GM12874 (cell line): ENCODE measurements around the gene NAALADL2.

Source experiments
- CTCF ChIP-seq: IDR thresholded peaks from 2 replicates; pipeline ENCODE4 v1.5.1; 2011; ENCODE audit warnings: low read depth, mild to moderate bottlenecking, control low read depth, low read length, moderate library complexity; ENCODE audit not compliant: insufficient read depth

The NAALADL2 gene

GRCh38 chr3:175274474-175275218 is 415.5 kb downstream of the NAALADL2 start:
- TF ChIP-seq CTCF = no peak

- no peak for TF ChIP-seq CTCF
Measured at GRCh38 chr3:175278680-175279079, 419.5 kb downstream of the NAALADL2 start.

GRCh38 chr3:175279457-175279856 is 420.3 kb downstream of the NAALADL2 start:
- TF ChIP-seq CTCF = no peak

GRCh38 chr3:175279911-175280310 is 420.8 kb downstream of the NAALADL2 start:
- TF ChIP-seq CTCF = no peak

- no peak for TF ChIP-seq CTCF
Measured at GRCh38 chr3:175287361-175287963, 428.3 kb downstream of the NAALADL2 start.

- TF ChIP-seq CTCF = no peak
Measured at GRCh38 chr3:175288621-175289020, 429.5 kb downstream of the NAALADL2 start.

- TF ChIP-seq CTCF = no peak
Measured at GRCh38 chr3:175294793-175295192, 435.7 kb downstream of the NAALADL2 start.
